ENCODE measurements around the gene STRIP2.

STRIP2 gene

GRCh38 chr7:129422727-129423126 is 11.5 kb upstream of the STRIP2 start:
- TF ChIP-seq ZNF211 (tag by site-specific recombination; IDR thresholded peaks at IDR 0.05; ENCODE audit: low read depth): no peak
- no peak for TF ChIP-seq ZNF560 (tag by site-specific recombination; IDR thresholded peaks at IDR 0.05; ENCODE audit: borderline replicate concordance)
- no peak for TF ChIP-seq ZFP3 (tag by site-specific recombination; IDR thresholded peaks at IDR 0.05; ENCODE audit: low read depth)
- no peak for TF ChIP-seq YY2 (tag by site-specific recombination; IDR thresholded peaks at IDR 0.05)
- TF ChIP-seq KLF16 (tag by site-specific recombination; IDR thresholded peaks at IDR 0.05): no peak
- Histone ChIP-seq H3K9me3 (ENCODE audit: control insufficient read depth, insufficient read depth, low read depth, low read length) (no peaks in the 10 kb centered on the region), H3K4me1 (ENCODE audit: control insufficient read depth, insufficient read depth, low read length) (no peaks in the 10 kb centered on the region), H3K27ac (ENCODE audit: extremely low read depth, low read depth, low read length) (no peak overlapping the region), H3K4me3 (ENCODE audit: low read depth, low read length) (no peak overlapping the region), H3K36me3 (ENCODE audit: control insufficient read depth in 2 of 2, insufficient read depth in 1 of 2, low read length in 2 of 2) (peaks cover 0 to 11% of the 10 kb centered on the region in 2 experiments; a peak in 2 of 3 replicates)
- ChIA-PET POLR2A (no interaction called here), CTCF (no interaction called here)

GRCh38 chr7:129423700-129424410 is 10.4 kb upstream of the STRIP2 start:
- Histone ChIP-seq H3K36me3 (ENCODE audit: control insufficient read depth in 2 of 2, insufficient read depth in 1 of 2, low read length in 2 of 2) (peaks cover 0 to 11% of the 10 kb centered on the region in 2 experiments; a peak in 2 of 3 replicates), H3K9me3 (ENCODE audit: control insufficient read depth, insufficient read depth, low read depth, low read length) (no peaks in the 10 kb centered on the region), H3K27ac (ENCODE audit: extremely low read depth, low read depth, low read length) (no peak overlapping the region), H3K4me3 (ENCODE audit: low read depth, low read length) (no peak overlapping the region), H3K4me1 (ENCODE audit: control insufficient read depth, insufficient read depth, low read length) (no peaks in the 10 kb centered on the region)
- TF ChIP-seq ZNF692 (tag by site-specific recombination; IDR thresholded peaks at IDR 0.05) (0 out of 2 replicates have a peak, but pooled peaks have one; percentile 20), ZNF174 (tag by site-specific recombination; IDR thresholded peaks at IDR 0.05) (no peak)
- ChIA-PET POLR2A (interaction anchor here (1.4 kb wide), 1 partner anchor 10 kb away, joined by 7 read pairs; the partner anchor contains the start of gene STRIP2), CTCF (interaction anchor here (0.6 to 0.8 kb wide), 5 partner anchors 16 to 599 kb away, joined by 3 to 5 read pairs (median 4); no protein-coding TSS in a partner anchor)

DNA sequence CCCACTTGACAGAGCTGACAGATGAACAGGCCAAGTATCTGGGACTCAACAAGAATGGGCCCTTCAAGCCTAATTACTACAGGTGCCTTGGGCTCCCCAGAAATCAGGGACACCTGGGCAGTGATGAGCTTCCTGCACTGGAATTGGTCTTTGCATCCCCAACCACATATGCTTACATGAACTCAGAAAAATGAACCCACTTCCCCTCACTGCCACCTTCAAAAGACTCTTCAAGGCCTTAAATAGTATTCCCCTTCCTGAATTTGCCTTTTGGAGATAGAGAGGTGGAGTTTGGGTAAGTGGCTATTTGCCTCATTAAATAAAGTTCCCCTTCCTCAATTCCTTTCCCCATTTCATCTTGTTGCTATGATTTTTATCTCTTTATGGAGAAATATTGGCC is 7.8 kb upstream of the STRIP2 start:
- TF ChIP-seq ZNF202 (tag by site-specific recombination; IDR thresholded peaks at IDR 0.05; ENCODE audit: borderline replicate concordance): no peak
- no peak for TF ChIP-seq ZNF76 (tag by site-specific recombination; IDR thresholded peaks at IDR 0.05; ENCODE audit: borderline replicate concordance, low read depth)
- no peak for TF ChIP-seq SP7 (tag by site-specific recombination; IDR thresholded peaks at IDR 0.05)
- TF ChIP-seq CTCF (tag by site-specific recombination; IDR thresholded peaks at IDR 0.05): no peak
- no peak for TF ChIP-seq YY2 (tag by site-specific recombination; IDR thresholded peaks at IDR 0.05)
- no peak for TF ChIP-seq ZNF239 (tag by site-specific recombination; IDR thresholded peaks at IDR 0.05)
- peaks cover 0 to 11% of the 10 kb centered on the region in 2 experiments; a peak in 1 of 3 replicates for H3K36me3 ChIP-seq (ENCODE audit: control insufficient read depth in 2 of 2, insufficient read depth in 1 of 2, low read length in 2 of 2)
- no peak overlapping the region for H3K4me3 ChIP-seq (ENCODE audit: low read depth, low read length)
- no peaks in the 10 kb centered on the region for H3K9me3 ChIP-seq (ENCODE audit: control insufficient read depth, insufficient read depth, low read depth, low read length)
- ChIA-PET POLR2A (no interaction called here), CTCF (interaction anchor here (0.5 to 2.8 kb wide), 4 partner anchors 12 to 83 kb away, joined by 4 to 9 read pairs (median 5); no protein-coding TSS in a partner anchor)
- H3K4me1 ChIP-seq (ENCODE audit: control insufficient read depth, insufficient read depth, low read length): no peaks in the 10 kb centered on the region
- no peak overlapping the region for H3K27ac ChIP-seq (ENCODE audit: extremely low read depth, low read depth, low read length)

DNA sequence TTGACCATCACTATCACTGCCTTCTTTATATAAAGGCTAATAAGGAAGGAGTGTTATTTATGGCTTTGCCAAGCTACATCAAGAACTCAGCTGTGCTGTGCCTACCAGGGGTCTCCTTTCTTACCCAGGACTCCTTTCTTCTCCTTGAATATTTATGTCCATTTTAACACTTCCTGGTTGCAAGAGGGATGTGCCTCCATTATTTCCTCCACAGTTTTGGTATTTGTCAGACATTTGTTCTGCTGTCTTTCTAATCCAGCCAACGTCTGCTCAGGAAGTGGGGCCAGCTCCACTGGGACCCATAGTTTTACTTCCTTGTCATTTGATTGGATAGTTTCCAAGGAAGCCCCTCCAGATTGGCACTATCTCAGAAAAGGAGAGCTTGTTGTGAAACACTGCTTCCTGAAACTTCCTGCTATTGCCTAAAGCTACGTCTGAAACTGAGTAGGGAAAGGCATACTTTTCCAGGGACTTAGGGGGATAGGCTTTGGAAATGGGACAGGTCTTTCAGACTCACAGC is 6.6 kb upstream of the STRIP2 start:
- ChIA-PET POLR2A (interaction anchor here (0.9 kb wide), 1 partner anchor 44 kb away, joined by 3 read pairs; no protein-coding TSS in a partner anchor), CTCF (interaction anchor here (2.8 kb wide), 1 partner anchor 51 kb away, joined by 9 read pairs; no protein-coding TSS in a partner anchor)
- H3K9me3 ChIP-seq (ENCODE audit: control insufficient read depth, insufficient read depth, low read depth, low read length): no peaks in the 10 kb centered on the region
- TF ChIP-seq ZNF514 (tag by site-specific recombination; IDR thresholded peaks at IDR 0.05): no peak
- no peak for TF ChIP-seq ZNF792 (tag by site-specific recombination; IDR thresholded peaks at IDR 0.05)
- TF ChIP-seq ZNF747 (tag by site-specific recombination; IDR thresholded peaks at IDR 0.05): no peak
- TF ChIP-seq ZNF202 (tag by site-specific recombination; IDR thresholded peaks at IDR 0.05; ENCODE audit: borderline replicate concordance): no peak
- no peak for TF ChIP-seq HOXD13 (CRISPR knock-in tag; IDR thresholded peaks at IDR 0.05; ENCODE audit: borderline replicate concordance)
- TF ChIP-seq RBAK (tag by site-specific recombination; IDR thresholded peaks at IDR 0.05): no peak
- no peak for TF ChIP-seq ZSCAN30 (tag by site-specific recombination; IDR thresholded peaks at IDR 0.05)
- no peak for TF ChIP-seq ZNF791 (tag by site-specific recombination; IDR thresholded peaks at IDR 0.05)
- TF ChIP-seq ZNF404 (tag by site-specific recombination; IDR thresholded peaks at IDR 0.05): no peak
- H3K27ac ChIP-seq (ENCODE audit: extremely low read depth, low read depth, low read length): no peak overlapping the region
- peaks cover 0 to 8% of the 10 kb centered on the region in 2 experiments; a peak in 1 of 3 replicates for H3K36me3 ChIP-seq (ENCODE audit: control insufficient read depth in 2 of 2, insufficient read depth in 1 of 2, low read length in 2 of 2)
- H3K4me1 ChIP-seq (ENCODE audit: control insufficient read depth, insufficient read depth, low read length): no peaks in the 10 kb centered on the region
- no peak overlapping the region for H3K4me3 ChIP-seq (ENCODE audit: low read depth, low read length)

All from HEK293 (cell line).